H1 (cell line): ENCODE results near the gene VPS13D. TPM values are rescaled to one million over a fixed set of nuclear protein-coding genes. Genes with fewer than 3 reads are reported as not detected.

Source experiments
- CTCF ChIA-PET: fragments of 300-600 bp; sonication (Branson Sonifier 250); formaldehyde crosslinking; loops from one replicate; lab custom pipeline; 2021; ENCODE audit not compliant: partially characterized antibody; lab: Charles Lee
- POLR2A ChIA-PET: fragments of 300-600 bp; sonication (Branson Sonifier 250); formaldehyde crosslinking; loops from one replicate; lab custom pipeline; 2021; ENCODE audit warnings: inconsistent platforms; ENCODE audit not compliant: partially characterized antibody; lab: Charles Lee
- DNase-seq, 2 experiments: peaks; one replicate each; pipeline versions ENCODE4 v3.0.0 to v3.0.0-alpha.2; 2010 to 2022; ENCODE audit warnings: low spot score in 2 of 2, low read depth in 1 of 2, mixed read lengths in 1 of 2
- FAIRE-seq: peaks from 2 replicates; lab custom pipeline; 2011; peaks lifted over from hg19 to GRCh38; lab: Jason Lieb, UNC
- H2AFZ ChIP-seq: 2 replicates; pipeline ENCODE4 v1.8.1; 2012; ENCODE audit warnings: low read length, inconsistent platforms
- H2AK5ac ChIP-seq: 2 replicates; pipeline ENCODE4 v1.6.1; 2013; ENCODE audit warnings: low read depth, low read length
- H2BK120ac ChIP-seq: replicated peaks from 2 replicates; pipeline ENCODE3; 2013; ENCODE audit warnings: low read depth, low read length, inconsistent platforms
- H2BK12ac ChIP-seq: 2 replicates; pipeline ENCODE4 v1.6.1; 2013; ENCODE audit warnings: low read depth, low read length
- H2BK15ac ChIP-seq: 2 replicates; pipeline ENCODE4 v1.6.1; 2013; ENCODE audit warnings: low read length
- H2BK20ac ChIP-seq: 2 replicates; pipeline ENCODE4 v1.6.1; 2013; ENCODE audit warnings: low read length
- H2BK5ac ChIP-seq: 2 replicates; pipeline ENCODE4 v1.6.1; 2013; ENCODE audit warnings: low read depth, low read length
- H3K14ac ChIP-seq: 2 replicates; pipeline ENCODE4 v1.6.1; 2013; ENCODE audit warnings: inconsistent platforms; ENCODE audit not compliant: insufficient read length
- H3K18ac ChIP-seq: 2 replicates; pipeline ENCODE4 v1.6.1; 2013; ENCODE audit warnings: low read length; ENCODE audit errors: extremely low read depth
- H3K23ac ChIP-seq: 2 replicates; pipeline ENCODE4 v1.6.1; 2013; ENCODE audit warnings: inconsistent platforms; ENCODE audit not compliant: insufficient read length
- H3K23me2 ChIP-seq: 2 replicates; pipeline ENCODE4 v1.6.1; 2013; ENCODE audit warnings: low read depth, low read length
- H3K27ac ChIP-seq: 2 replicates; pipeline ENCODE4 v1.6.1; 2011; ENCODE audit warnings: low read depth, low read length, inconsistent platforms
- H3K27me3 ChIP-seq, 4 experiments: replicated peaks in 1 of 4; 1 replicate in 1 of 4; 2 replicates in 3 of 4; pipeline versions ENCODE4 v1.6.1 to v1.8.1; 2011 to 2013; ENCODE audit warnings: low read length in 3 of 4, mild to moderate bottlenecking in 3 of 4, inconsistent platforms in 2 of 4, mixed read lengths in 2 of 4, moderate library complexity in 1 of 4; ENCODE audit not compliant: control insufficient read depth in 3 of 4, insufficient read depth in 3 of 4; ENCODE audit errors: extremely low read depth in 1 of 4
- H3K36me3 ChIP-seq, 4 experiments: 2 replicates each; pipeline versions ENCODE4 v1.6.1 to v1.8.1; 2011 to 2013; ENCODE audit warnings: mild to moderate bottlenecking in 4 of 4, low read length in 3 of 4, moderate library complexity in 2 of 4, control low read depth in 1 of 4, inconsistent platforms in 1 of 4; ENCODE audit not compliant: insufficient read depth in 4 of 4, control insufficient read depth in 2 of 4
- H3K4ac ChIP-seq: replicated peaks from 2 replicates; pipeline ENCODE3; 2013; ENCODE audit warnings: low read length, low read depth, mixed read lengths, inconsistent platforms; ENCODE audit not compliant: insufficient read length
- H3K4me1 ChIP-seq, 4 experiments: replicated peaks in 1 of 4; 1 replicate in 1 of 4; 2 replicates in 3 of 4; pipeline versions ENCODE4 v1.6.1 to v1.8.1; 2011 to 2013; ENCODE audit warnings: low read length in 3 of 4, inconsistent platforms in 2 of 4, mixed read lengths in 1 of 4; ENCODE audit not compliant: insufficient read depth in 4 of 4, control insufficient read depth in 3 of 4
- H3K4me2 ChIP-seq, 2 experiments: 2 replicates each; pipeline versions ENCODE4 v1.6.1 to v1.8.1; 2011 to 2013; ENCODE audit warnings: low read depth in 2 of 2, low read length in 2 of 2, control low read depth in 1 of 2, inconsistent platforms in 1 of 2, mild to moderate bottlenecking in 1 of 2; ENCODE audit not compliant: insufficient read depth in 1 of 2
- H3K4me3 ChIP-seq, 4 experiments: fragments of 200-600, 300-600 bp in 1 of 4; sonication (generic), shearing (Covaris generic), sonication (Bioruptor Twin) in 1 of 4; 2 replicates each; pipeline versions ENCODE4 v1.5.1 to v1.8.1; 2011 to 2016; ENCODE audit warnings: low read length in 4 of 4, low read depth in 3 of 4, control low read depth in 2 of 4, inconsistent platforms in 2 of 4, mild to moderate bottlenecking in 2 of 4, mixed read lengths in 1 of 4, moderate library complexity in 1 of 4; ENCODE audit not compliant: insufficient read depth in 2 of 4; ENCODE audit errors: extremely low read depth in 1 of 4
- H3K56ac ChIP-seq: replicated peaks from 2 replicates; pipeline ENCODE3; 2013; ENCODE audit warnings: low read depth, mild to moderate bottlenecking, mixed read lengths, low read length, inconsistent platforms; ENCODE audit not compliant: insufficient read length
- H3K79me1 ChIP-seq: 2 replicates; pipeline ENCODE4 v1.6.1; 2013; ENCODE audit warnings: low read depth, low read length, control low read depth
- H3K79me2 ChIP-seq, 2 experiments: 2 replicates each; pipeline versions ENCODE4 v1.6.1 to v1.8.1; 2012 to 2013; ENCODE audit warnings: low read length in 2 of 2, mild to moderate bottlenecking in 2 of 2, inconsistent platforms in 1 of 2; ENCODE audit not compliant: insufficient read depth in 2 of 2, control insufficient read depth in 1 of 2
- H3K9ac ChIP-seq, 4 experiments: replicated peaks in 1 of 4; 1 replicate in 1 of 4; 2 replicates in 3 of 4; pipeline versions ENCODE4 v1.6.1 to v1.8.1; 2011 to 2013; ENCODE audit warnings: low read depth in 3 of 4, low read length in 3 of 4, control low read depth in 2 of 4, mild to moderate bottlenecking in 2 of 4, moderate library complexity in 2 of 4, inconsistent platforms in 1 of 4; ENCODE audit errors: extremely low read depth in 1 of 4
- H3K9me3 ChIP-seq, 2 experiments: 2 replicates each; pipeline versions ENCODE4 v1.6.1 to v1.8.1; 2012 to 2013; ENCODE audit warnings: mild to moderate bottlenecking in 2 of 2, moderate library complexity in 2 of 2, control low read depth in 1 of 2, inconsistent platforms in 1 of 2, low read depth in 1 of 2, low read length in 1 of 2, mixed read lengths in 1 of 2; ENCODE audit not compliant: insufficient read depth in 2 of 2
- H4K20me1 ChIP-seq, 2 experiments: replicated peaks in 1 of 2; 2 replicates each; pipeline versions ENCODE3 to v1.8.1; 2011 to 2013; ENCODE audit warnings: inconsistent platforms in 2 of 2, low read length in 2 of 2, mild to moderate bottlenecking in 1 of 2; ENCODE audit not compliant: insufficient read depth in 2 of 2, control insufficient read depth in 1 of 2
- H4K5ac ChIP-seq: 2 replicates; pipeline ENCODE4 v1.6.1; 2013; ENCODE audit warnings: low read length, low read depth, mixed read lengths, inconsistent platforms; ENCODE audit not compliant: insufficient read length
- H4K8ac ChIP-seq: 2 replicates; pipeline ENCODE4 v1.8.0; 2013; ENCODE audit warnings: mild to moderate bottlenecking, moderate library complexity, low read length, inconsistent platforms; ENCODE audit not compliant: insufficient read depth; ENCODE audit errors: extremely low read depth
- H4K91ac ChIP-seq: replicated peaks from 2 replicates; pipeline ENCODE3; 2013; ENCODE audit warnings: low read length, mixed read lengths, inconsistent platforms; ENCODE audit not compliant: insufficient read length
- CBX5 ChIP-seq: fragments of 300-800, 300-1000 bp; sonication (generic); IDR thresholded peaks from 2 replicates; pipeline ENCODE4 v1.7.1; 2016; ENCODE audit warnings: antibody characterized with exemption, low read length, low read depth
- CBX8 ChIP-seq: fragments of 300-800, 300-1000 bp; sonication (generic); IDR thresholded peaks from 2 replicates; pipeline ENCODE4 v1.7.1; 2016; ENCODE audit warnings: low read depth, low read length, borderline replicate concordance
- CREB1 ChIP-seq: IDR thresholded peaks from 2 replicates; pipeline ENCODE4 v1.6.1; 2012; ENCODE audit warnings: inconsistent platforms
- EP300 ChIP-seq, 2 experiments: IDR thresholded peaks; 1 replicate in 1 of 2; 2 replicates in 1 of 2; pipeline ENCODE4 v1.6.1; 2011 to 2012; ENCODE audit warnings: low read depth in 2 of 2, low read length in 2 of 2, mild to moderate bottlenecking in 2 of 2, borderline replicate concordance in 1 of 2, inconsistent platforms in 1 of 2, moderate library complexity in 1 of 2
- FOSL1 ChIP-seq: IDR thresholded peaks from 2 replicates; pipeline ENCODE4 v1.6.1; 2011; ENCODE audit warnings: mild to moderate bottlenecking, low read depth, low read length, moderate library complexity; ENCODE audit not compliant: insufficient read depth
- HDAC6 ChIP-seq: IDR thresholded peaks from one replicate; pipeline ENCODE4 v1.7.1; 2012; ENCODE audit warnings: low read depth, mild to moderate bottlenecking, inconsistent platforms, low read length, moderate library complexity
- MAFK ChIP-seq: IDR thresholded peaks from 2 replicates; pipeline ENCODE4 v1.6.1; 2012; ENCODE audit warnings: low read depth, mild to moderate bottlenecking, improper control_type of control experiment, low read length
- NANOG ChIP-seq: IDR thresholded peaks from 2 replicates; pipeline ENCODE4 v1.6.1; 2011; ENCODE audit warnings: low read length, low read depth, mild to moderate bottlenecking, inconsistent platforms; ENCODE audit not compliant: insufficient read depth, poor library complexity, severe bottlenecking
- NRF1 ChIP-seq: IDR thresholded peaks from 2 replicates; pipeline ENCODE4 v1.6.1; 2011; ENCODE audit warnings: mild to moderate bottlenecking, low read depth, low read length, improper control_type of control experiment
- RAD21 ChIP-seq, 2 experiments: IDR thresholded peaks in 1 of 2; conservative IDR thresholded peaks in 1 of 2; 2 replicates each; pipeline ENCODE4 v1.6.1; 2011; ENCODE audit warnings: low read depth in 2 of 2, low read length in 2 of 2, improper control_type of control experiment in 1 of 2, inconsistent platforms in 1 of 2, mild to moderate bottlenecking in 1 of 2, moderate library complexity in 1 of 2
- RFX5 ChIP-seq: IDR thresholded peaks from 2 replicates; pipeline ENCODE4 v1.6.1; 2011; ENCODE audit warnings: low read depth, low read length, improper control_type of control experiment, borderline replicate concordance
- YY1 ChIP-seq: IDR thresholded peaks from 2 replicates; pipeline ENCODE4 v1.6.1; 2011; ENCODE audit warnings: low read depth, mild to moderate bottlenecking, low read length
- WGBS, 2 experiments: shearing (Covaris generic) in 1 of 2; methylation state at CpG; one replicate each; pipeline versions ENCODE4 v1.1.6 to v1.1.7; 2013 to 2015; ENCODE audit warnings: low lambda C conversion rate in 2 of 2, mixed read lengths in 2 of 2, inconsistent platforms in 1 of 2, low coverage in 1 of 2, missing lambda C conversion rate in 1 of 2; ENCODE audit not compliant: insufficient replicate concordance in 2 of 2, insufficient coverage in 1 of 2, insufficient read length in 1 of 2; ENCODE audit errors: extremely low coverage in 1 of 2, missing lambda C conversion rate in 1 of 2; 5-methylcytosine and 5-hydroxymethylcytosine counted together
- polyA plus RNA-seq, 7 experiments: library from polyadenylated mRNA; depleted of rRNA in 3 of 7; stranded (reverse) in 5 of 7; unstranded in 2 of 7; fragments of >200 nt in 5 of 7; fragments of 200-250 nt in 2 of 7; gene quantifications; 1 replicate in 5 of 7; 2 replicates in 1 of 7; 4 replicates in 1 of 7; pipeline versions ENCODE4 v1.2.1 to v1.2.3, GENCODE V29; 2011 to 2013; ENCODE audit warnings: missing spikeins in 2 of 7, mixed read lengths in 2 of 7
- total RNA-seq: library from RNA; stranded (reverse); fragmentation: NEBNext Ultra II Directional; extraction: Animal tissue kit (Norgen Biotek cat#: 25700); gene quantifications from 2 replicates; pipeline ENCODE4 v1.2.1, GENCODE V29; 2021
- TF ChIP-seq, protein P1 (sequence below): IDR thresholded peaks from 2 replicates; pipeline ENCODE4 v1.6.1; 2012; ENCODE audit warnings: inconsistent platforms

Gene VPS13D
- total and polyA plus RNA-seq, 2 of the 8 experiments (the other 6 are each of a cell fraction or from before 2014, with no cell fraction given): 10.9 to 31.2 TPM

DNA sequence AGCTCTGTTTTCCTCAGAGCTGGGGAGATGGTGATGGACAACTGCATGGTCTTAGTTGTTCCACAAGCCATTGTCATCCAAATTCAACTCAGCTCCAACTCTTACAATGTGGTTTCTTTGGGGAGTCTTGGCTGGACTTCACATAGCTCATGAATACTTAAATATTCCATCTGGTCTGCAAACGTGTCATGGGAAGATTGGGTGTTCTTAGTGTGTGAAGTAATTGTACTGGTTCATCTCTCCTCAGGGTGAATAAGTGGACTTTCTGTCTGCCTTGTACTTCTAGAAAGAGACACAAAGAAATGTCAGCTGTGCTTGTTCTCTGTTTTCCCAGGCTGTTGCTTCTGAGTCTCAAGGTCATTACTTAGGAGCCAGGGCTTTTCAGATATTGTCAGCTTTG is 106.6 kb downstream of the VPS13D start:
- ChIA-PET POLR2A (no interaction called here), CTCF (interaction anchor here (1.0 to 1.6 kb wide), 4 partner anchors 17 to 323 kb away, joined by 3 to 4 read pairs (median 4); no protein-coding TSS in a partner anchor)
- Histone ChIP-seq H4K5ac (no peak overlapping the region), H3K4me2 (no peak overlapping the region), H3K36me3 (peaks cover 0 to 21% (median 10%) of the 10 kb centered on the region in 4 experiments; a peak in 4 of 8 replicates), H2BK20ac (no peak overlapping the region), H3K79me1 (no peaks in the 10 kb centered on the region), H3K56ac (no peak overlapping the region), H3K18ac (no peak overlapping the region), H2AK5ac (no peak overlapping the region), H3K23ac (no peak overlapping the region), H3K4me3 (no peak overlapping the region), H3K27me3 (no peaks in the 10 kb centered on the region), H4K91ac (no peak overlapping the region), H3K14ac (no peak overlapping the region), H4K8ac (no peak overlapping the region), H2BK15ac (no peak overlapping the region), H2BK12ac (no peak overlapping the region), H3K27ac (no peak overlapping the region), H3K79me2 (no peaks in the 10 kb centered on the region), H3K23me2 (no peaks in the 10 kb centered on the region), H3K4ac (no peak overlapping the region), H2BK5ac (no peak overlapping the region), H3K9me3 (no peaks in the 10 kb centered on the region), H3K9ac (no peak overlapping the region), H4K20me1 (no peaks in the 10 kb centered on the region), H3K4me1 (peaks cover 0 to 5% (median 3%) of the 10 kb centered on the region in 4 experiments; a peak in 3 of 7 replicates), H2AFZ (no peak overlapping the region), H2BK120ac (no peak overlapping the region)
- 95% methylated on average over 1 of the region's 1 CpG; no CpG with 5 or more reads in 1 of the 2 experiments for WGBS, 2 experiments
- FAIRE-seq: no peak
- DNase-seq: no peak
- TF ChIP-seq NRF1 (no peak), EP300 (IDR thresholded peaks at IDR 0.05; ENCODE audit: borderline replicate concordance in 1 of 2, low read depth in 2 of 2, low read length in 2 of 2) (no peak), FOSL1 (no peak), HDAC6 (no peak), MAFK (no peak), YY1 (no peak), CBX8 (no peak), CBX5 (no peak), CREB1 (no peak), RFX5 (no peak), RAD21 (IDR thresholded peaks at IDR 0.05 in 1 of 2, conservative IDR thresholded peaks at IDR 0.05 in 1 of 2; ENCODE audit: low read depth in 2 of 2, low read length in 2 of 2) (no peak), NANOG (no peak)
- TF ChIP-seq, protein P1, sequence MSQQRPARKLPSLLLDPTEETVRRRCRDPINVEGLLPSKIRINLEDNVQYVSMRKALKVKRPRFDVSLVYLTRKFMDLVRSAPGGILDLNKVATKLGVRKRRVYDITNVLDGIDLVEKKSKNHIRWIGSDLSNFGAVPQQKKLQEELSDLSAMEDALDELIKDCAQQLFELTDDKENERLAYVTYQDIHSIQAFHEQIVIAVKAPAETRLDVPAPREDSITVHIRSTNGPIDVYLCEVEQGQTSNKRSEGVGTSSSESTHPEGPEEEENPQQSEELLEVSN: no peak
